Fibroblast of villous mesenchyme (primary cell): Measurements from ENCODE around the gene CADM1. TPM values are rescaled to one million over a fixed set of nuclear protein-coding genes. Genes with fewer than 3 reads are reported as not detected.

Experiments used
- DNase-seq: peaks from one replicate; pipeline ENCODE4 v3.0.0-alpha.2; 2010; ENCODE audit warnings: low read depth
- H3K4me3 ChIP-seq: 2 replicates; pipeline ENCODE4 v1.5.1; 2011; ENCODE audit warnings: low read depth, mild to moderate bottlenecking, low read length
- total RNA-seq: library from RNA; depleted of rRNA; stranded (reverse); fragments of >200 nt; gene quantifications from 2 replicates; pipeline ENCODE4 v1.2.3, GENCODE V29; 2012
- TF ChIP-seq, protein P1 (sequence below): IDR thresholded peaks from 2 replicates; pipeline ENCODE4 v1.5.1; 2012; ENCODE audit warnings: low read depth, mild to moderate bottlenecking, low read length; ENCODE audit not compliant: insufficient read depth

Gene CADM1
- total RNA-seq, 1 donor = 9.1 TPM

DNA sequence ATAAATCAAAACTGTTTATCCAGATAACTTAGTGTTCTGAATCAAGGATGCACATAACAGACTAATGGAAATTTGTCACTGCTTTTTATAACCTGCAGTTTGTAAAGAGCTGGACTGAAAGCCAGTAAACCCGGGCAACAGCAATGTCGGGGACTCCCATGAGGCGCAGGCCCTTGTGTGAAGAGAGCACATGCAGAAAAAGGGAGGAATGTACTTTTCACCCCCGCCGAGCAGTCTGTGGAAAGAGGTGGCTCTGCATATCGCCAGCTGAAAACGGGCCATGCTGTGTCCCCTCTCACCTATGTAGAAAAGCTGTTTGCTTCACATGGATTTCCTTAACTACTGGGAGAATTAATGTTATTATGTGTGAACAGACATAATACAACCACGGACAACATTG is 291.2 kb downstream of the CADM1 start:
- TF ChIP-seq, protein P1, sequence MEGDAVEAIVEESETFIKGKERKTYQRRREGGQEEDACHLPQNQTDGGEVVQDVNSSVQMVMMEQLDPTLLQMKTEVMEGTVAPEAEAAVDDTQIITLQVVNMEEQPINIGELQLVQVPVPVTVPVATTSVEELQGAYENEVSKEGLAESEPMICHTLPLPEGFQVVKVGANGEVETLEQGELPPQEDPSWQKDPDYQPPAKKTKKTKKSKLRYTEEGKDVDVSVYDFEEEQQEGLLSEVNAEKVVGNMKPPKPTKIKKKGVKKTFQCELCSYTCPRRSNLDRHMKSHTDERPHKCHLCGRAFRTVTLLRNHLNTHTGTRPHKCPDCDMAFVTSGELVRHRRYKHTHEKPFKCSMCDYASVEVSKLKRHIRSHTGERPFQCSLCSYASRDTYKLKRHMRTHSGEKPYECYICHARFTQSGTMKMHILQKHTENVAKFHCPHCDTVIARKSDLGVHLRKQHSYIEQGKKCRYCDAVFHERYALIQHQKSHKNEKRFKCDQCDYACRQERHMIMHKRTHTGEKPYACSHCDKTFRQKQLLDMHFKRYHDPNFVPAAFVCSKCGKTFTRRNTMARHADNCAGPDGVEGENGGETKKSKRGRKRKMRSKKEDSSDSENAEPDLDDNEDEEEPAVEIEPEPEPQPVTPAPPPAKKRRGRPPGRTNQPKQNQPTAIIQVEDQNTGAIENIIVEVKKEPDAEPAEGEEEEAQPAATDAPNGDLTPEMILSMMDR = no peak
- DNase-seq = no peak
- H3K4me3 ChIP-seq = no peak overlapping the region

DNA sequence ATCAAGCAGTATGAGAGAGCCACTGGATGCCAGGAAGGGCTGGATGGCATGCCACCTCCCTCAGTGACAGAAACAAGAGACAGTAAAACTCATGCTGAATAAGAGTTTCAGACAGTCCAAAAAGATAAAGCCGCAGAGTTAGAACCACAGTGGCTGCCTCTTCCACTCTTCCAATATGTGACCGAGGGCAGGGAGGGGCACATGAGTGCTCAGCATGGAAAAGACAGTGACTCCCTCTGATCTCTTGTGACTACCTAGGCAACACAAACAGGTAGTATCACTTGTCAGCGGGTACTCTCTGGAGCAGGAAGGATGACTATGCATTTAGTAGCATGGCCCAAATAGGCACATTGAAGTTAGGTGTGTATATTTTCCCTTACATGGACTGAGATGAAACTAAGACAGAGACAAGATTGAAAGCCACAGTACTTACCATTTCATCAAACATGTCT is 295.4 kb downstream of the CADM1 start:
- DNase-seq = no peak
- H3K4me3 ChIP-seq = no peak overlapping the region
- TF ChIP-seq, protein P1 = no peak

DNA sequence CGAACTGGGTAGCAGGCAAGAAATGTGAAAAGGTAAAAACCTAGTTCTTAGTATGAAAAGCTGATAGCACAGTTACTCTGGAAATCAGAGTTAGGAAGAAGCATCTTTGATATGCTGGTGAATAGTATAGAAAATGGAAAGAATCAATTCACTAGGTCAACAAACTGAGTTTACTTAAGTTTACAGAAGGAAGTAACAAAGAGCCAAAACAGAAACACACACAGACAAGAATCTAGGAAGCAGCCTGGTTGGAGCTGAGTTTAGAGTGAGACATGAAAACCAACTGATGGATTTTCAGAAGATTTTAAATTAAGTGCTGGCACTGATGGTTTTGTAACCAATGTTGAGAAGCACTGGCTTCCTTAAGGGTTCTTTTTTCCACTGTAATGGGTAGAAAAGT is 296.3 kb downstream of the CADM1 start:
- TF ChIP-seq, protein P1 = no peak
- no peak overlapping the region for H3K4me3 ChIP-seq
- no peak for DNase-seq

DNA sequence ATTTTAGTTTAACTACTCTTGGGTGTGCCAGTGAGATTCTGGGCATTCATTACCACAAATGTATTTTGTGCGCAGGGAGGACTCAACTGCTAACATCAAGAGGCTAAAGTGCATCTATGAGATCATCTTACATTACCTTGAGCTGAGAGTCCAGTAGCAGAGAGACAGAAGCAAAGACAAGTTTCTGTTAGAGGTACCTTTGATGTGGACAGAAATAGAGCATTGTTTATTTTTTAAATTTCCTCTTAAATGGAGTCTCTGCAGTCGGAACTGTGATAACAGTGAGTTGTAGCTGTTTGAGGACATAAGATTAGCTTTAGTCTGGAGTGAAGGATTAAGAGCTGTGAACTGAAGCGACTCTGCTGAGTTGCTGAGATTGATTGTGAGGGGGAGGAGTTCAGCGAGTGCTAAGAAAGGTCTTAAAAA is 297.0 kb downstream of the CADM1 start:
- H3K4me3 ChIP-seq = no peak overlapping the region
- TF ChIP-seq, protein P1 = no peak
- DNase-seq = no peak

DNA sequence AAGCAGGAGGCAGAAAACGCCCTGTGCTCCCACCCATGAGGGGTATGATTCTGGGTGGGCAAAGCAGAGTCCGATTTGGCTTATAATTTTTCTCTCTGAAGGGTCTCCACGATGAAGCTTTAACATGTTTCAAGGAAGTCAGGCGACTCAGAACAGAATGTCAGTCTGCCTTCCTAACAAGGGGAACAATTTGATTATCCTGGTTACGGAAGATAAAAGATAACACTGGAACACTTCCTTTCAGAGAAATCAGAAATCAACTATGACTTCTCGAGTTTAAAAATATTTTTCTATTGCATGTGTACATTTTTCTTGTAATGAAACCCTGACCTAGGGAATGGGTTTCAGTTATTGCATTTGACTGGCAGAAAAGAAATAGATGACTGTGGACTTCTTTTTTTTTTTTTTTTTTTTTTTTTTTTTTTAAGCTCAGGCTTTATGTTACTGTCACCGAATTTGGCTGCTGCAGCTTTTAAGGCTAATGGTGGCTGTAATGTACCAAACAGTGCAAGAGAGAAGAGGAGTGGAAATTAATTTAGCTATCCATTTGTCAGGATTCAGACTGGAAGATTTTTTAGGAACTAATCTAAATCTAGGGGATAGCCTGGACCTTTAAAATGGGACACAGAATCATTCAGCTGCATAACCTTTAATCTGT is 297.7 kb downstream of the CADM1 start:
- no peak overlapping the region for H3K4me3 ChIP-seq
- no peak for DNase-seq
- TF ChIP-seq, protein P1 = no peak

DNA sequence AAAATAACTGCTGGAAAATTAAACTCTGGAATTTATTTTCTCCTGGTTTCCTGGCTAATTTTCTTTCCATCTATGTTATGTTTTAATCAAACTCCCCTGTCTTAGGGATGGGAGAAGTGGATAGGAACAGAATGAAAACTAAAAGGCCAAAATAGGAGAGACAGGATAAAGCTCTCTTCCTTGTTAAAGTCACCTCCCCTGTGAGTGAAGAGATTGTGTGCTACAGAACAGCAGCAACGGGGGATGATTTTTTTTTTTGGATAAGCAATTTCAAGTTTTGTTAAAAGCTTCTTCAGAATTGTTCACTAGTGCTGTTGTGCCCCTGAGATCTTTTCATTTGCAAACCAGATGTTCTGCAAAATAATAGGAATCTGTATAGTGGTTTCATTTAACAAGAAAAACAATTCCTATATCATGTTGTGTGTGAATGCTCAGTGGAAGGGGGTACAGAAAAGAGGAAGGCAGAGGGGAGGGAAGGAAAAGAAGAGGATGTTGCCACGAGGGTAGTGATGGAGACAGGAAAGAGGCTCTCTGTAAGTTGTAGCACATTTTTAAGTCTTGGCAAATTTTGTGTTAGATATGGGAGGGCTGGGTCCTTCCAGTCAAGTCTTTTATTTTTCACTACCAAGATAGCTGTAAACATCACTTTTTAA is 301.2 kb downstream of the CADM1 start:
- H3K4me3 ChIP-seq = no peak overlapping the region
- TF ChIP-seq, protein P1 = no peak
- DNase-seq = no peak
